Measurements from ENCODE around the gene DSP. TPM values are rescaled to one million over a fixed set of nuclear protein-coding genes. Genes with fewer than 3 reads are reported as not detected.

The DSP gene
- total RNA-seq, 2 donors from 2014 or later: 60.6 to 211 TPM

DNA sequence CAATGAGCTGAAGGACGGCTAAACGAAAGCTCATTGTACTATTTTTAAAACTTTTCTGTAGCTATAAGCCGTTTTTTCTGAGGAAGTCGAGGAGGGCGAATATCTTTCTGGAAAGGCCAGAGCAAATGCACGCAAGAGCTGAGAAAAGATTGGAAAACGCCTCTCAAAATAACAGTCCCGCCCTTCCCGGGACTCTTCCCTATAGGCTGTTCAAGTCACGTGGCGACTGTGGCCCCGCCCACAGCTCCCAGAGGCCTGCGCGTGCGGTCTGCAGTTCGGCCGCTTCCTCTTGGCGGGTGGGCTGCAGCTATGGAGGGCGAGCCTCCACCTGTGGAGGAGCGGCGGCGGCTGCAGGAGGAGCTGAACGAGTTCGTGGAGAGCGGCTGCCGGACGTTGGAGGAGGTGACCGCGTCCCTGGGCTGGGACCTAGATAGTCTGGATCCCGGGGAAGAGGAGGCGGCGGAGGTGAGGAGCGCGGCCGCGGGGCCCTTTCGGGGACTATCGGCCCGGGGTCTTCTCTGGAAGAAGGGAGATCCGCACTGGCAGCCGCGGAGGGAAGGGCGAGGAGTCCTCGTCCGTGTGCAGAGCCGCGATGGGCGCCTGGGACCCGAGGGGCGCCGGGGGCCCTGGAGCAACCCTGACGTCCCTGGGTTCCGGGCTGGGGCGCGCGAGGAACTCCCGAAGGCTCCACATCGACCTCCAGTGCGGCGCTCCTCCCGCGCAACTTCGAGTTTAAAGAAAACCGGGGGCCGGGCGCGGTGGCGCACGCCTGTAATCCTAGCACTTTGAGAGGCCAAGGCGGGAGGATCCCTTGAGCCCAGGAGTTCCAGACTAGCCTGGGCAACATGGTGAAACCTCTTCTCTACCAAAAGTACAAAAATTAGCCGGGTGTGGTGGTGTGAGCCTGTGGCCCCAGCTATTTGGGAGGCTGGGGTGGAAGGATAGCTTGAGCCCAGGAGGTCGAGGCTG, 48.8 kb downstream of the DSP start, which contains the start of gene SNRNP48:
Gene SNRNP48, plus strand, starts transcription at position 250 of the 969 bp plus-strand sequence. Its CDS starts 60 bp downstream, at position 310.
- Histone ChIP-seq H3K36me3 (no peaks in the 10 kb centered on the region), H3K27me3 (replicated peaks; ENCODE audit: insufficient read depth) (no peaks in the 10 kb centered on the region), H3K9me3 (no peaks in the 10 kb centered on the region), H3K4me1 (replicated peaks) (no peaks in the 10 kb centered on the region), H3K4me3 (peak within 1 kb of the TSS; percentile 82 to 97), H3K27ac (peak within 1 kb of the TSS; percentile 58 to 61)
- peak; percentile 95 for TF ChIP-seq POLR2AphosphoS5 (IDR thresholded peaks at IDR 0.05)
- TF ChIP-seq, protein P1, sequence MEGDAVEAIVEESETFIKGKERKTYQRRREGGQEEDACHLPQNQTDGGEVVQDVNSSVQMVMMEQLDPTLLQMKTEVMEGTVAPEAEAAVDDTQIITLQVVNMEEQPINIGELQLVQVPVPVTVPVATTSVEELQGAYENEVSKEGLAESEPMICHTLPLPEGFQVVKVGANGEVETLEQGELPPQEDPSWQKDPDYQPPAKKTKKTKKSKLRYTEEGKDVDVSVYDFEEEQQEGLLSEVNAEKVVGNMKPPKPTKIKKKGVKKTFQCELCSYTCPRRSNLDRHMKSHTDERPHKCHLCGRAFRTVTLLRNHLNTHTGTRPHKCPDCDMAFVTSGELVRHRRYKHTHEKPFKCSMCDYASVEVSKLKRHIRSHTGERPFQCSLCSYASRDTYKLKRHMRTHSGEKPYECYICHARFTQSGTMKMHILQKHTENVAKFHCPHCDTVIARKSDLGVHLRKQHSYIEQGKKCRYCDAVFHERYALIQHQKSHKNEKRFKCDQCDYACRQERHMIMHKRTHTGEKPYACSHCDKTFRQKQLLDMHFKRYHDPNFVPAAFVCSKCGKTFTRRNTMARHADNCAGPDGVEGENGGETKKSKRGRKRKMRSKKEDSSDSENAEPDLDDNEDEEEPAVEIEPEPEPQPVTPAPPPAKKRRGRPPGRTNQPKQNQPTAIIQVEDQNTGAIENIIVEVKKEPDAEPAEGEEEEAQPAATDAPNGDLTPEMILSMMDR (IDR thresholded peaks at IDR 0.05): peak in 2 of 4 experiments; percentile 15 to 16
- TF ChIP-seq POLR2A (IDR thresholded peaks at IDR 0.05): peak; percentile 84
- WGBS: under 1% methylated on average over 69 of the region's 72 CpGs
- DNase-seq (ENCODE audit: low spot score): peak; percentile 95
- intact Hi-C loops (cut with DNase I): loop anchor here (2.0 to 10.0 kb wide), 2 partner anchors 195 to 277 kb away; partner anchors contain the start of gene SSR1

DNA sequence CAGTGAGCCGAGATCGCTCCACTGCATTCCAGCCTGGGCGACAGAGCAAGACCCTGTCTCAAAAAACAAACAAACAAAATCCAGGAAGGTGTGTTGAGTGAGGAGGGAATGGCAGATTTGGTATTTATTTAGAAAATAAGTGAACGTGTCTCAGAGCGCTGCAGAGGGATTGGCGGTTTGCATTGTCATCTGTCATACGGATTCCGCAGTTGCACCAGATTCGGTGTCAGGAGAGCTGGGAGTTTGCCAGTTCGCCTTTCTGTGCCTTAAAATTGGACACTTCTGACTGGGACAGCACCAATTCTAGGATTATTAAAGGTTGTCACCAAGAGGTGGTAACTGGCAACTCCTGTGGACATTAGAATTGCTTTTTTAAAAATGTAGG, 49.4 kb downstream of the DSP start:
- no peak for DNase-seq (ENCODE audit: low spot score)
- H3K4me3 ChIP-seq: peak overlapping the region; percentile 82 to 97
- H3K27ac ChIP-seq: no peak overlapping the region
- intact Hi-C loops (cut with DNase I): loop anchor here (2.0 to 10.0 kb wide), 2 partner anchors 196 to 278 kb away; partner anchors contain the start of gene SSR1
- TF ChIP-seq POLR2AphosphoS5 (IDR thresholded peaks at IDR 0.05) (no peak), POLR2A (IDR thresholded peaks at IDR 0.05) (no peak)
- TF ChIP-seq, protein P1 (IDR thresholded peaks at IDR 0.05): no peak
- no peaks in the 10 kb centered on the region for H3K36me3 ChIP-seq
- no peaks in the 10 kb centered on the region for H3K9me3 ChIP-seq
- H3K27me3 ChIP-seq (replicated peaks; ENCODE audit: insufficient read depth): no peaks in the 10 kb centered on the region
- H3K4me1 ChIP-seq (replicated peaks): no peaks in the 10 kb centered on the region
- WGBS: 18% methylated on average over 10 of the region's 10 CpGs

DNA sequence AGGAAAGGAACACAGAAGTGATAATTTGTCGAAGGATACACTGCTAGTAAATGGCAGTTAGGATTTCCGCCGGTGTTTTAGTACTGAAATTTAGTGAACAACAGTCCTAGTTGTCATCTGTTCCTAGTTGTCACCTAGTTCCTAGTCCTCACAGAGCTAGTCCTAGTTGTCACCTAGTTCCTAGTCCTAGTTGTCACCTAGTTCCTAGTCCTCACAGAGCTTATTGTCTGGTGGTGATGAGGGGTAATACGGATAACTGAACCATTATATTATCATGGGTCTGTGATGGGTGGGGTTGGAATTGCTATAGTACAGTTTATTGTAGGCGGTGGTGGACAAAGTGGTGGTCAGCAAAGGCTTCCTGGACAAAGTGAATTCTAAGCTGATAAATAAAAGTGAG, 50.3 kb downstream of the DSP start:
- Histone ChIP-seq H3K36me3 (no peaks in the 10 kb centered on the region), H3K4me1 (replicated peaks) (no peaks in the 10 kb centered on the region), H3K9me3 (no peaks in the 10 kb centered on the region), H3K27ac (no peak overlapping the region), H3K4me3 (no peak overlapping the region), H3K27me3 (replicated peaks; ENCODE audit: insufficient read depth) (no peaks in the 10 kb centered on the region)
- intact Hi-C loops (cut with DNase I): loop anchor here (2.0 to 10.0 kb wide), 2 partner anchors 197 to 279 kb away; partner anchors contain the start of gene SSR1
- TF ChIP-seq POLR2AphosphoS5 (IDR thresholded peaks at IDR 0.05): no peak
- TF ChIP-seq POLR2A (IDR thresholded peaks at IDR 0.05): no peak
- TF ChIP-seq, protein P1 (IDR thresholded peaks at IDR 0.05): no peak
- WGBS: 93% methylated on average over 5 of the region's 5 CpGs
- no peak for DNase-seq (ENCODE audit: low spot score)

DNA sequence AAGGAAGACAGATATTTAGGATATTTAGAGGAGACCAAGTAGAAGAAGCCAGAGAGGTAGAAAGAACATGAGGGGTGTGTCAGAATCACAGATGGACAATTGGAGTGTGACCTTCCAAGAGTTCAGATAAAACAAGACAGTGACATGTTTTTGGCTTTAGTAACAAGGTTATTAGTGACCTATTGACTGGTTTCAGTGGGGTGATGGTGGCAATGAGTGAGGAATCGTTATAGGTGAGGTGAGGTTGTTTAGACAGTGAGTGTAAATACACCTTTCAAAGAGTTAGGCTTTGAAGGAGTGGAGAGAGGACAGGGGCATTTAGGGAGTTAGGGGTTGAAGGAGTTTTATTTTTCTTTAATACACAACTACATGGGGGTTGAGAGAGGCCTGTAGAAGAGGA, 51.8 kb downstream of the DSP start:
- H3K4me3 ChIP-seq: no peak overlapping the region
- H3K9me3 ChIP-seq: no peaks in the 10 kb centered on the region
- no peaks in the 10 kb centered on the region for H3K4me1 ChIP-seq (replicated peaks)
- H3K36me3 ChIP-seq: no peaks in the 10 kb centered on the region
- TF ChIP-seq, protein P1 (IDR thresholded peaks at IDR 0.05): no peak
- TF ChIP-seq POLR2A (IDR thresholded peaks at IDR 0.05): no peak
- TF ChIP-seq POLR2AphosphoS5 (IDR thresholded peaks at IDR 0.05): no peak
- DNase-seq (ENCODE audit: low spot score): no peak
- intact Hi-C loops (cut with DNase I): loop anchor here (10.0 kb wide), 1 partner anchor 198 kb away; no protein-coding TSS in a partner anchor
- WGBS: 49% methylated on average over 1 of the region's 1 CpG
- no peaks in the 10 kb centered on the region for H3K27me3 ChIP-seq (replicated peaks; ENCODE audit: insufficient read depth)
- no peak overlapping the region for H3K27ac ChIP-seq
